ENCODE measurements around the gene OR13J1.

DNA sequence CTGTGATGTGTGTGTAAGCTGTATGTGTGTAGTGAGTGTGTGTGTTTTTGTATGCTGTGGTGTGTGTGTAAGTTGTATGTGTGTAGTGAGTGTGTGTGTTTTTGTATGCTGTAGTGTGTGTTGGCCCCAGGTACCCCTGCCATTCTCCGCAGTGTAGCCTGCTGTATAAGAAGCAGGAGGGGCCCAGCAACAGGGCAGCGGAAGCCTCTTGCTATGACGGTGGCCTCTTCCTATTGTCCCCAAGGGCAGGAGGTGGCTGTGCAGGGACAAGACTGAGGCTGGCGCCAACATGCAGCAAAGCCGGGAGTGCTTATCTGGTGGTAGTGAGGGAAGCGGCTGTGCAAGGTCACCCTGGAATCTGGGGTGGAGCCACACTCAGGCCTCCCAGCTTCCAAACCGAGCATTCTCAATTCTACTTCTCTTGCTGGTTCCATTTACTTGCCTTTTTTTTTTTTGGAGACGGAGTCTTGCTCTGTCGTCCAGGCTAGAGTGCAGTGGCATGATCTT lies 44.2 kb upstream of the OR13J1 start:
- TF ChIP-seq, protein P1, sequence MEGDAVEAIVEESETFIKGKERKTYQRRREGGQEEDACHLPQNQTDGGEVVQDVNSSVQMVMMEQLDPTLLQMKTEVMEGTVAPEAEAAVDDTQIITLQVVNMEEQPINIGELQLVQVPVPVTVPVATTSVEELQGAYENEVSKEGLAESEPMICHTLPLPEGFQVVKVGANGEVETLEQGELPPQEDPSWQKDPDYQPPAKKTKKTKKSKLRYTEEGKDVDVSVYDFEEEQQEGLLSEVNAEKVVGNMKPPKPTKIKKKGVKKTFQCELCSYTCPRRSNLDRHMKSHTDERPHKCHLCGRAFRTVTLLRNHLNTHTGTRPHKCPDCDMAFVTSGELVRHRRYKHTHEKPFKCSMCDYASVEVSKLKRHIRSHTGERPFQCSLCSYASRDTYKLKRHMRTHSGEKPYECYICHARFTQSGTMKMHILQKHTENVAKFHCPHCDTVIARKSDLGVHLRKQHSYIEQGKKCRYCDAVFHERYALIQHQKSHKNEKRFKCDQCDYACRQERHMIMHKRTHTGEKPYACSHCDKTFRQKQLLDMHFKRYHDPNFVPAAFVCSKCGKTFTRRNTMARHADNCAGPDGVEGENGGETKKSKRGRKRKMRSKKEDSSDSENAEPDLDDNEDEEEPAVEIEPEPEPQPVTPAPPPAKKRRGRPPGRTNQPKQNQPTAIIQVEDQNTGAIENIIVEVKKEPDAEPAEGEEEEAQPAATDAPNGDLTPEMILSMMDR (IDR thresholded peaks at IDR 0.05; ENCODE audit: low read depth, low read length): no peak
- TF ChIP-seq EZH2phosphoT487 (IDR thresholded peaks at IDR 0.05; ENCODE audit: low read depth): no peak

All from OCI-LY3 (cell line).